ENCODE measurements around the gene UTP25. TPM values are rescaled to one million over a fixed set of nuclear protein-coding genes. Genes with fewer than 3 reads are reported as not detected.

UTP25 gene
- total RNA-seq, 1 experiment from 2014 or later = 4.8 TPM

GRCh38 chr1:209899948-209900347, 72.2 kb downstream of the UTP25 start:
- POLR2A ChIA-PET = interaction anchor here (0.5 kb wide), 1 partner anchor 69 kb away, joined by 4 read pairs; no protein-coding TSS in a partner anchor
- Mint-ChIP-seq H3K4me1 (peaks cover 2% of the 10 kb centered on the region), H3K27me3 (ENCODE audit: low read depth) (no peaks in the 10 kb centered on the region), H3K9me3 (peaks cover 7% of the 10 kb centered on the region; the same call in 1 of the 2 replicates), H3K27ac (no peak overlapping the region), H3K4me3 (no peak overlapping the region), H3K36me3 (no peaks in the 10 kb centered on the region)
- CTCF ChIA-PET = interaction anchor here (0.6 to 2.3 kb wide), 39 partner anchors 9 to 411 kb away, joined by 3 to 24 read pairs (median 4); partner anchors contain the start of gene SYT14
- ATAC-seq (peak; percentile 99), DNase-seq (ENCODE audit: low spot score) (peak; percentile 82)
- TF ChIP-seq, protein P1, sequence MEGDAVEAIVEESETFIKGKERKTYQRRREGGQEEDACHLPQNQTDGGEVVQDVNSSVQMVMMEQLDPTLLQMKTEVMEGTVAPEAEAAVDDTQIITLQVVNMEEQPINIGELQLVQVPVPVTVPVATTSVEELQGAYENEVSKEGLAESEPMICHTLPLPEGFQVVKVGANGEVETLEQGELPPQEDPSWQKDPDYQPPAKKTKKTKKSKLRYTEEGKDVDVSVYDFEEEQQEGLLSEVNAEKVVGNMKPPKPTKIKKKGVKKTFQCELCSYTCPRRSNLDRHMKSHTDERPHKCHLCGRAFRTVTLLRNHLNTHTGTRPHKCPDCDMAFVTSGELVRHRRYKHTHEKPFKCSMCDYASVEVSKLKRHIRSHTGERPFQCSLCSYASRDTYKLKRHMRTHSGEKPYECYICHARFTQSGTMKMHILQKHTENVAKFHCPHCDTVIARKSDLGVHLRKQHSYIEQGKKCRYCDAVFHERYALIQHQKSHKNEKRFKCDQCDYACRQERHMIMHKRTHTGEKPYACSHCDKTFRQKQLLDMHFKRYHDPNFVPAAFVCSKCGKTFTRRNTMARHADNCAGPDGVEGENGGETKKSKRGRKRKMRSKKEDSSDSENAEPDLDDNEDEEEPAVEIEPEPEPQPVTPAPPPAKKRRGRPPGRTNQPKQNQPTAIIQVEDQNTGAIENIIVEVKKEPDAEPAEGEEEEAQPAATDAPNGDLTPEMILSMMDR (IDR thresholded peaks at IDR 0.05) = peak; percentile 69
- TF ChIP-seq ZNF396 (CRISPR knock-in tag; IDR thresholded peaks at IDR 0.05; ENCODE audit: borderline replicate concordance) (no peak), TCF7 (CRISPR knock-in tag; IDR thresholded peaks at IDR 0.05; ENCODE audit: low read depth) (no peak), ESRRA (CRISPR knock-in tag; IDR thresholded peaks at IDR 0.05; ENCODE audit: borderline replicate concordance) (no peak)

DNA sequence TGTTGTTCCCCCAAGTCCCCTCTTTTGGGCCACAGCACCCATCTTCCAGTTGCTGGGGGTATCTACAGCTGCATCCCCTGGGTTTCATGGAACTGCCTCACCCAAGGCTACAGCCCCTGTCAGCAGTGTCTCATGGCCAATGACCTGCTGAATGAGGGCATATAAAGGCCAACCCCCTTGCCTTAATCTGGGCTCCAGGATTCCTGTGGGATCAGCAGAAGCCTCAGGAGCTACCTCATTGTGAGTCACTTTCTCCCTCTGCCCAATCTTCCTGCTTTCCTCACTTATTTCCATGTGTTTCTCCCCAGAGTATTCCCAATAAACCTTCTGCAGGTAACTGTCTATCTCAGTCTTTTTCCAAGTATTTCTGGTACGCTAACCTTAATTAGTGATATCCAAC, 73.0 kb downstream of the UTP25 start:
- Mint-ChIP-seq H3K27ac (no peak overlapping the region), H3K36me3 (no peaks in the 10 kb centered on the region), H3K4me1 (peaks cover 2% of the 10 kb centered on the region), H3K4me3 (no peak overlapping the region), H3K27me3 (ENCODE audit: low read depth) (no peaks in the 10 kb centered on the region), H3K9me3 (peaks cover 12% of the 10 kb centered on the region; the same call in 1 of the 2 replicates)
- TF ChIP-seq CDX4 (CRISPR knock-in tag; IDR thresholded peaks at IDR 0.05; ENCODE audit: borderline replicate concordance) (no peak), TP53 (CRISPR knock-in tag; IDR thresholded peaks at IDR 0.05) (no peak), ELF4 (CRISPR knock-in tag; IDR thresholded peaks at IDR 0.05; ENCODE audit: low read depth) (no peak), RELA (CRISPR knock-in tag; IDR thresholded peaks at IDR 0.05; ENCODE audit: borderline replicate concordance) (no peak), IRF2 (CRISPR knock-in tag; IDR thresholded peaks at IDR 0.05; ENCODE audit: borderline replicate concordance, low read depth) (no peak), ETV6 (CRISPR knock-in tag; IDR thresholded peaks at IDR 0.05) (no peak), FOXP1 (CRISPR knock-in tag; IDR thresholded peaks at IDR 0.05; ENCODE audit: borderline replicate concordance) (no peak), FOXJ3 (CRISPR knock-in tag; IDR thresholded peaks at IDR 0.05; ENCODE audit: borderline replicate concordance) (no peak), TCF7 (CRISPR knock-in tag; IDR thresholded peaks at IDR 0.05; ENCODE audit: low read depth) (no peak), NR3C1 (CRISPR knock-in tag; conservative IDR thresholded peaks at IDR 0.05; ENCODE audit: low read depth) (no peak), GABPB1 (CRISPR knock-in tag; IDR thresholded peaks at IDR 0.05) (no peak), RORB (CRISPR knock-in tag; IDR thresholded peaks at IDR 0.05) (no peak), ZBTB21 (CRISPR knock-in tag; IDR thresholded peaks at IDR 0.05; ENCODE audit: borderline replicate concordance) (no peak), ZNF138 (CRISPR knock-in tag; conservative IDR thresholded peaks at IDR 0.05) (no peak)
- TF ChIP-seq, protein P2, sequence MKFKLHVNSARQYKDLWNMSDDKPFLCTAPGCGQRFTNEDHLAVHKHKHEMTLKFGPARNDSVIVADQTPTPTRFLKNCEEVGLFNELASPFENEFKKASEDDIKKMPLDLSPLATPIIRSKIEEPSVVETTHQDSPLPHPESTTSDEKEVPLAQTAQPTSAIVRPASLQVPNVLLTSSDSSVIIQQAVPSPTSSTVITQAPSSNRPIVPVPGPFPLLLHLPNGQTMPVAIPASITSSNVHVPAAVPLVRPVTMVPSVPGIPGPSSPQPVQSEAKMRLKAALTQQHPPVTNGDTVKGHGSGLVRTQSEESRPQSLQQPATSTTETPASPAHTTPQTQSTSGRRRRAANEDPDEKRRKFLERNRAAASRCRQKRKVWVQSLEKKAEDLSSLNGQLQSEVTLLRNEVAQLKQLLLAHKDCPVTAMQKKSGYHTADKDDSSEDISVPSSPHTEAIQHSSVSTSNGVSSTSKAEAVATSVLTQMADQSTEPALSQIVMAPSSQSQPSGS (CRISPR knock-in tag; IDR thresholded peaks at IDR 0.05; ENCODE audit: borderline replicate concordance, low read depth) = no peak
- TF ChIP-seq, protein P3, sequence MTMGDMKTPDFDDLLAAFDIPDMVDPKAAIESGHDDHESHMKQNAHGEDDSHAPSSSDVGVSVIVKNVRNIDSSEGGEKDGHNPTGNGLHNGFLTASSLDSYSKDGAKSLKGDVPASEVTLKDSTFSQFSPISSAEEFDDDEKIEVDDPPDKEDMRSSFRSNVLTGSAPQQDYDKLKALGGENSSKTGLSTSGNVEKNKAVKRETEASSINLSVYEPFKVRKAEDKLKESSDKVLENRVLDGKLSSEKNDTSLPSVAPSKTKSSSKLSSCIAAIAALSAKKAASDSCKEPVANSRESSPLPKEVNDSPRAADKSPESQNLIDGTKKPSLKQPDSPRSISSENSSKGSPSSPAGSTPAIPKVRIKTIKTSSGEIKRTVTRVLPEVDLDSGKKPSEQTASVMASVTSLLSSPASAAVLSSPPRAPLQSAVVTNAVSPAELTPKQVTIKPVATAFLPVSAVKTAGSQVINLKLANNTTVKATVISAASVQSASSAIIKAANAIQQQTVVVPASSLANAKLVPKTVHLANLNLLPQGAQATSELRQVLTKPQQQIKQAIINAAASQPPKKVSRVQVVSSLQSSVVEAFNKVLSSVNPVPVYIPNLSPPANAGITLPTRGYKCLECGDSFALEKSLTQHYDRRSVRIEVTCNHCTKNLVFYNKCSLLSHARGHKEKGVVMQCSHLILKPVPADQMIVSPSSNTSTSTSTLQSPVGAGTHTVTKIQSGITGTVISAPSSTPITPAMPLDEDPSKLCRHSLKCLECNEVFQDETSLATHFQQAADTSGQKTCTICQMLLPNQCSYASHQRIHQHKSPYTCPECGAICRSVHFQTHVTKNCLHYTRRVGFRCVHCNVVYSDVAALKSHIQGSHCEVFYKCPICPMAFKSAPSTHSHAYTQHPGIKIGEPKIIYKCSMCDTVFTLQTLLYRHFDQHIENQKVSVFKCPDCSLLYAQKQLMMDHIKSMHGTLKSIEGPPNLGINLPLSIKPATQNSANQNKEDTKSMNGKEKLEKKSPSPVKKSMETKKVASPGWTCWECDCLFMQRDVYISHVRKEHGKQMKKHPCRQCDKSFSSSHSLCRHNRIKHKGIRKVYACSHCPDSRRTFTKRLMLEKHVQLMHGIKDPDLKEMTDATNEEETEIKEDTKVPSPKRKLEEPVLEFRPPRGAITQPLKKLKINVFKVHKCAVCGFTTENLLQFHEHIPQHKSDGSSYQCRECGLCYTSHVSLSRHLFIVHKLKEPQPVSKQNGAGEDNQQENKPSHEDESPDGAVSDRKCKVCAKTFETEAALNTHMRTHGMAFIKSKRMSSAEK (CRISPR knock-in tag; IDR thresholded peaks at IDR 0.05; ENCODE audit: borderline replicate concordance) = no peak
- no peak for DNase-seq (ENCODE audit: low spot score)
- ChIA-PET POLR2A (no interaction called here), CTCF (interaction anchor here (0.9 to 2.3 kb wide), 19 partner anchors 9 to 410 kb away, joined by 3 to 24 read pairs (median 5); partner anchors contain the start of gene SYT14)
- ATAC-seq = no peak
